Effector CD8-positive, alpha-beta T cell (primary cell): ENCODE measurements around the gene BANF1.
"Not testable (repeated sequence)": the region's sequence is repeated elsewhere in the genome, so short reads cannot be mapped to it uniquely, and the experiment has no call there.

Experiments used
- DNase-seq: peaks from one replicate; lab custom pipeline; 2025; lab: John Stamatoyannopoulos, UW

Gene BANF1

GRCh38 chr11:66011239-66011784 lies 9.0 kb downstream of the BANF1 start:
- DNase-seq = no peak

- DNase-seq = no peak
Observed at GRCh38 chr11:66011785-66012303, 9.5 kb downstream of the BANF1 start, which contains the start of gene CST6. Gene CST6, plus strand, starts transcription at chr11:66012008. Its CDS starts 37 bp downstream, at chr11:66012045.

GRCh38 chr11:66012371-66012945 lies 10.2 kb downstream of the BANF1 start:
- DNase-seq = no peak

- no peak for DNase-seq
Observed at GRCh38 chr11:66012946-66013761, 10.9 kb downstream of the BANF1 start.

- no peak for DNase-seq
Observed at GRCh38 chr11:66013762-66014100, 11.4 kb downstream of the BANF1 start.

GRCh38 chr11:66014804-66015453 lies 12.6 kb downstream of the BANF1 start:
- DNase-seq = no peak

GRCh38 chr11:66015454-66015881 lies 13.2 kb downstream of the BANF1 start:
- DNase-seq = no peak

GRCh38 chr11:66015936-66016792 lies 13.9 kb downstream of the BANF1 start:
- no peak for DNase-seq

GRCh38 chr11:66016793-66017177 lies 14.5 kb downstream of the BANF1 start:
- DNase-seq = no peak

- DNase-seq = no peak
Observed at GRCh38 chr11:66017321-66017720, 15.0 kb downstream of the BANF1 start.

- no peak for DNase-seq
Observed at GRCh38 chr11:66020212-66020611, 17.9 kb downstream of the BANF1 start.

GRCh38 chr11:66020618-66021357 lies 18.5 kb downstream of the BANF1 start:
- DNase-seq = no peak

GRCh38 chr11:66022401-66023185 lies 20.3 kb downstream of the BANF1 start:
- DNase-seq = peak; percentile 72

- DNase-seq = not testable (repeated sequence)
Observed at GRCh38 chr11:66023186-66023440, 20.8 kb downstream of the BANF1 start.

GRCh38 chr11:66026017-66026529 lies 23.8 kb downstream of the BANF1 start, which contains the start of gene CATSPER1:
Gene CATSPER1, minus strand, starts transcription at chr11:66026479. Its CDS starts 100 bp downstream, at chr11:66026379.
- DNase-seq = no peak

- no peak for DNase-seq
Observed at GRCh38 chr11:66032957-66033735, 30.8 kb downstream of the BANF1 start.

GRCh38 chr11:66035653-66036333 lies 33.5 kb downstream of the BANF1 start:
- DNase-seq = no peak

GRCh38 chr11:66036334-66036710 lies 34.0 kb downstream of the BANF1 start:
- DNase-seq = no peak

GRCh38 chr11:66037327-66037726 lies 35.0 kb downstream of the BANF1 start:
- no peak for DNase-seq
